GM12878 (cell line): Measurements from ENCODE around the gene TMEM82. TPM values are rescaled to one million over a fixed set of nuclear protein-coding genes. Genes with fewer than 3 reads are reported as not detected.

Experiments
- ATAC-seq: fragments of 200-7000 bp; cut with Tn5 transposase; 3 replicates; pipeline ENCODE4 v1.9.1; 2020; ENCODE audit warnings: mild to moderate bottlenecking, moderate library complexity
- BruUV-seq: library from RNA; stranded (reverse); fragments of 400-500 nt; replicated peaks from 2 replicates; lab custom pipeline; 2021; lab: Mats Ljungman, UMichigan
- CTCF ChIA-PET: fragments of 300-600 bp; sonication (Branson Sonifier 250); formaldehyde crosslinking; extraction: SDS; loops from one replicate; lab custom pipeline; 2021; ENCODE audit warnings: inconsistent platforms; lab: Yijun Ruan, JAX
- POLR2A ChIA-PET: fragments of 350-600 bp; formaldehyde crosslinking; extraction: SDS; loops from one replicate; lab custom pipeline; 2021; ENCODE audit warnings: inconsistent platforms; lab: Charles Lee
- RAD21 ChIA-PET: fragments of 300-600 bp; sonication (Branson Sonifier 250); formaldehyde crosslinking; loops from one replicate; lab custom pipeline; 2023; ENCODE audit warnings: antibody characterized with exemption; ENCODE audit not compliant: unreplicated experiment; lab: Charles Lee
- SMC1A ChIA-PET: fragments of 300-600 bp; sonication (Branson Sonifier 250); formaldehyde crosslinking; loops from one replicate; lab custom pipeline; 2023; ENCODE audit not compliant: unreplicated experiment, uncharacterized antibody; lab: Charles Lee
- DNase-seq: peaks from one replicate; pipeline ENCODE4 v3.0.0-alpha.2; 2011; ENCODE audit warnings: low read depth, low spot score
- FAIRE-seq: peaks from 3 replicates; lab custom pipeline; 2011; peaks lifted over from hg19 to GRCh38; lab: Jason Lieb, UNC
- H2AFZ ChIP-seq: 2 replicates; pipeline ENCODE4 v1.6.0; 2011; ENCODE audit warnings: low read depth, low read length, control low read depth; ENCODE audit not compliant: control insufficient read depth
- H3K27ac ChIP-seq: 2 replicates; pipeline ENCODE4 v1.5.1; 2011; ENCODE audit warnings: control low read depth; ENCODE audit not compliant: control insufficient read depth, insufficient read depth
- H3K27me3 ChIP-seq, 2 experiments: replicated peaks in 1 of 2; 2 replicates each; pipeline versions ENCODE4 v1.6.0 to v1.6.1; 2011; ENCODE audit warnings: low read length in 1 of 2; ENCODE audit not compliant: control insufficient read depth in 2 of 2, insufficient read depth in 2 of 2
- H3K36me3 ChIP-seq, 2 experiments: 2 replicates each; pipeline ENCODE4 v1.5.1; 2011; ENCODE audit warnings: low read length in 1 of 2; ENCODE audit not compliant: control insufficient read depth in 2 of 2, insufficient read depth in 2 of 2
- H3K4me1 ChIP-seq: 2 replicates; pipeline ENCODE4 v1.6.1; 2011; ENCODE audit warnings: mild to moderate bottlenecking, low read length, moderate library complexity, mixed read lengths; ENCODE audit not compliant: control insufficient read depth, insufficient read depth
- H3K4me2 ChIP-seq: 2 replicates; pipeline ENCODE4 v1.6.0; 2011; ENCODE audit warnings: control low read depth; ENCODE audit not compliant: control insufficient read depth, insufficient read depth
- H3K4me3 ChIP-seq: fragments of 200-600 bp; sonication (generic); 2 replicates; pipeline ENCODE4 v1.5.1; 2016
- H3K79me2 ChIP-seq: 2 replicates; pipeline ENCODE4 v1.6.0; 2011; ENCODE audit warnings: low read length; ENCODE audit not compliant: control insufficient read depth, insufficient read depth
- H3K9ac ChIP-seq: 2 replicates; pipeline ENCODE4 v1.8.0; 2011; ENCODE audit warnings: low read length, control low read depth, mixed read lengths; ENCODE audit not compliant: control insufficient read depth, insufficient read depth
- H3K9me3 ChIP-seq: replicated peaks from 3 replicates; pipeline ENCODE4 v1.5.1; 2011; ENCODE audit warnings: mild to moderate bottlenecking, low read length; ENCODE audit not compliant: control insufficient read depth, insufficient read depth
- H4K20me1 ChIP-seq: 2 replicates; pipeline ENCODE4 v1.6.0; 2011; ENCODE audit not compliant: control insufficient read depth, insufficient read depth
- BRCA1 ChIP-seq: IDR thresholded peaks from 2 replicates; pipeline ENCODE4 v1.6.1; 2011; ENCODE audit warnings: low read depth, low read length, improper control_type of control experiment
- CUX1 ChIP-seq: IDR thresholded peaks from 2 replicates; pipeline ENCODE4 v1.6.1; 2012; ENCODE audit warnings: improper control_type of control experiment, low read depth, low read length; ENCODE audit not compliant: insufficient replicate concordance
- FOS ChIP-seq: IDR thresholded peaks from 3 replicates; pipeline ENCODE4 v1.6.1; 2011; ENCODE audit warnings: borderline replicate concordance; ENCODE audit not compliant: insufficient read length; ENCODE audit errors: extremely low read depth
- HDGF ChIP-seq: fragments of 450-650 bp; IDR thresholded peaks from 2 replicates; pipeline ENCODE4 v1.6.1; 2016; ENCODE audit warnings: antibody characterized with exemption
- NFYA ChIP-seq: IDR thresholded peaks from 2 replicates; pipeline ENCODE4 v1.6.1; 2011; ENCODE audit warnings: low read depth, mild to moderate bottlenecking, low read length, improper control_type of control experiment, borderline replicate concordance
- SMC3 ChIP-seq: IDR thresholded peaks from 2 replicates; pipeline ENCODE4 v1.6.1; 2011; ENCODE audit warnings: low read length, improper control_type of control experiment, borderline replicate concordance
- SRF ChIP-seq, 2 experiments: IDR thresholded peaks; 2 replicates each; pipeline ENCODE4 v1.6.1; 2011; ENCODE audit warnings: low read depth in 2 of 2, low read length in 2 of 2, mild to moderate bottlenecking in 1 of 2, moderate library complexity in 1 of 2
- YY1 ChIP-seq: IDR thresholded peaks from 2 replicates; pipeline ENCODE4 v1.6.1; 2011; ENCODE audit warnings: low read depth, mild to moderate bottlenecking, low read length
- WGBS: methylation state at CpG from one replicate; pipeline ENCODE4 v1.1.6; 2016; ENCODE audit warnings: low lambda C conversion rate; ENCODE audit not compliant: insufficient replicate concordance, insufficient coverage; ENCODE audit errors: missing lambda C conversion rate; 5-methylcytosine and 5-hydroxymethylcytosine counted together
- in situ Hi-C: fragments of 300-500 bp; cut with MboI; formaldehyde crosslinking; loops from 9 replicates; pipeline ENCODE4 v1.14.3; 2018; ENCODE audit warnings: mixed read lengths
- intact Hi-C: fragments of 100-400 bp; cut with micrococcal nuclease; formaldehyde crosslinking; loops from one replicate; pipeline ENCODE4 v1.14.2; 2022; ENCODE audit not compliant: unreplicated experiment
- polyA plus RNA-seq, 11 experiments: library from polyadenylated mRNA; depleted of rRNA in 4 of 11; unstranded in 6 of 11; stranded (reverse) in 5 of 11; fragments of >200 nt; fragmentation: Nextera tagmentation in 4 of 11; fragmentation: Illumina TruSeq in 1 of 11; extraction: Ambion mirVana in 4 of 11; extraction: Trizol in 1 of 11; gene quantifications; 1 replicate in 1 of 11; 2 replicates in 10 of 11; pipeline versions ENCODE4 v1.2.1 to v1.2.3, GENCODE V29; 2011 to 2016; ENCODE audit warnings: inconsistent platforms in 2 of 11, missing spikeins in 2 of 11, low read depth in 1 of 11
- total RNA-seq, 4 experiments: library from RNA; depleted of rRNA in 3 of 4; stranded (reverse); fragments of >200 nt in 3 of 4; fragmentation: Illumina TruSeq in 1 of 4; extraction: Trizol in 1 of 4; gene quantifications; 2 replicates each; pipeline versions ENCODE4 v1.2.1 to v1.2.3, GENCODE V29; 2013 to 2021
- TF ChIP-seq, protein P1 (sequence below): IDR thresholded peaks from 2 replicates; pipeline ENCODE4 v1.6.1; 2011; ENCODE audit warnings: mild to moderate bottlenecking, low read depth, low read length, moderate library complexity; ENCODE audit not compliant: insufficient replicate concordance
- TF ChIP-seq, protein P2 (sequence below): IDR thresholded peaks from 2 replicates; pipeline ENCODE4 v1.6.1; 2011; ENCODE audit warnings: low read depth, mild to moderate bottlenecking, low read length, moderate library complexity, borderline replicate concordance; ENCODE audit errors: extremely low read depth
- TF ChIP-seq, protein P3 (sequence below): fragments of 150-350 bp; IDR thresholded peaks from 2 replicates; pipeline ENCODE4 v1.6.1; 2016; ENCODE audit warnings: low read depth, low read length
- TF ChIP-seq, protein P4 (sequence below): fragments of 450-650 bp; IDR thresholded peaks from 2 replicates; pipeline ENCODE4 v1.6.1; 2014; ENCODE audit warnings: mild to moderate bottlenecking

Gene TMEM82
- total and polyA plus RNA-seq, 10 of the 15 experiments (the other 5 are each of a cell fraction or from before 2014, with no cell fraction given) = not detected

DNA sequence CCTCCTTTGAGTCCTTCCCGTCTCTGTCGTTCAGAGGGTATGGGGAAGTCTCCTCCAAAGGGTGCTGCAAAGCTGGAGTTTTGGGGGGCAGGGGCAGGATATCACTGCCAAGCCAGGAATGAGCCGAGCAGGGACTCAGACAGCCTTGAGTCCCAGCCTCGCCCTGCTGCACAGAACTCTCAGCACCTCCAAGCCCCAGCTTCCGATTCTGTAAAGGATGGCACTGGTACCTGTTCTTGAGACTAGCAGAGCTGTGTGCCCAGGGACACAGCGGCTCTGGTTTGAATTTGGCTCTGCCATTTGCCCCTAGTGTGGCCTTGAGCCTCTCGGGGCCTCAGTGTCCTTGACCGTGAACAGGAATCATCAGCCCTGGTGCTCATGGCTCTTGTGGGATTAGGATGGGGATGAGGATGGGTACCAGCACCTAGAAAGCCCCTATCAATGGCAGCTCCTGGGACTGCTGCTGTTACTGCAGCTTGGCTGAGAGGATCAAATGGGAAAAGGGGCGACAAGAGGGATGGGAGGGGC is 14.8 kb downstream of the TMEM82 start:
- no TSS peak for BruUV-seq
- H3K27me3 ChIP-seq = peaks cover 8 to 22% of the 10 kb centered on the region in 2 experiments; a peak in 3 of 4 replicates
- H3K36me3 ChIP-seq = no peaks in the 10 kb centered on the region
- no peak overlapping the region for H2AFZ ChIP-seq
- CTCF ChIA-PET = no interaction called here
- H3K9ac ChIP-seq = no peak overlapping the region
- RAD21 ChIA-PET = no interaction called here
- no peaks in the 10 kb centered on the region for H4K20me1 ChIP-seq
- 45% methylated on average over 9 of the region's 9 CpGs for WGBS
- no peak overlapping the region for H3K4me2 ChIP-seq
- H3K4me1 ChIP-seq = no peaks in the 10 kb centered on the region
- SMC1A ChIA-PET = no interaction called here
- in situ Hi-C loops (no loop called here), intact Hi-C loops (no loop called here)
- ATAC-seq (no peak), DNase-seq (no peak), FAIRE-seq (no peak)
- H3K9me3 ChIP-seq = no peaks in the 10 kb centered on the region
- POLR2A ChIA-PET = interaction anchor here (0.6 kb wide), 1 partner anchor 551 kb away, joined by 3 read pairs; no protein-coding TSS in a partner anchor
- no peaks in the 10 kb centered on the region for H3K79me2 ChIP-seq
- H3K27ac ChIP-seq = no peak overlapping the region
- H3K4me3 ChIP-seq = no peak overlapping the region
- TF ChIP-seq CUX1 (no peak), BRCA1 (no peak), SMC3 (no peak), FOS (no peak), NFYA (no peak), YY1 (no peak), HDGF (no peak), SRF (IDR thresholded peaks at IDR 0.05; ENCODE audit: low read depth in 2 of 2, low read length in 2 of 2) (no peak)
- TF ChIP-seq, protein P1, sequence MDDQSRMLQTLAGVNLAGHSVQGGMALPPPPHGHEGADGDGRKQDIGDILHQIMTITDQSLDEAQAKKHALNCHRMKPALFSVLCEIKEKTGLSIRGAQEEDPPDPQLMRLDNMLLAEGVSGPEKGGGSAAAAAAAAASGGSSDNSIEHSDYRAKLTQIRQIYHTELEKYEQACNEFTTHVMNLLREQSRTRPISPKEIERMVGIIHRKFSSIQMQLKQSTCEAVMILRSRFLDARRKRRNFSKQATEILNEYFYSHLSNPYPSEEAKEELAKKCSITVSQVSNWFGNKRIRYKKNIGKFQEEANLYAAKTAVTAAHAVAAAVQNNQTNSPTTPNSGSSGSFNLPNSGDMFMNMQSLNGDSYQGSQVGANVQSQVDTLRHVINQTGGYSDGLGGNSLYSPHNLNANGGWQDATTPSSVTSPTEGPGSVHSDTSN = no peak
- TF ChIP-seq, protein P2, sequence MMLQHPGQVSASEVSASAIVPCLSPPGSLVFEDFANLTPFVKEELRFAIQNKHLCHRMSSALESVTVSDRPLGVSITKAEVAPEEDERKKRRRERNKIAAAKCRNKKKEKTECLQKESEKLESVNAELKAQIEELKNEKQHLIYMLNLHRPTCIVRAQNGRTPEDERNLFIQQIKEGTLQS = no peak
- TF ChIP-seq, protein P3, sequence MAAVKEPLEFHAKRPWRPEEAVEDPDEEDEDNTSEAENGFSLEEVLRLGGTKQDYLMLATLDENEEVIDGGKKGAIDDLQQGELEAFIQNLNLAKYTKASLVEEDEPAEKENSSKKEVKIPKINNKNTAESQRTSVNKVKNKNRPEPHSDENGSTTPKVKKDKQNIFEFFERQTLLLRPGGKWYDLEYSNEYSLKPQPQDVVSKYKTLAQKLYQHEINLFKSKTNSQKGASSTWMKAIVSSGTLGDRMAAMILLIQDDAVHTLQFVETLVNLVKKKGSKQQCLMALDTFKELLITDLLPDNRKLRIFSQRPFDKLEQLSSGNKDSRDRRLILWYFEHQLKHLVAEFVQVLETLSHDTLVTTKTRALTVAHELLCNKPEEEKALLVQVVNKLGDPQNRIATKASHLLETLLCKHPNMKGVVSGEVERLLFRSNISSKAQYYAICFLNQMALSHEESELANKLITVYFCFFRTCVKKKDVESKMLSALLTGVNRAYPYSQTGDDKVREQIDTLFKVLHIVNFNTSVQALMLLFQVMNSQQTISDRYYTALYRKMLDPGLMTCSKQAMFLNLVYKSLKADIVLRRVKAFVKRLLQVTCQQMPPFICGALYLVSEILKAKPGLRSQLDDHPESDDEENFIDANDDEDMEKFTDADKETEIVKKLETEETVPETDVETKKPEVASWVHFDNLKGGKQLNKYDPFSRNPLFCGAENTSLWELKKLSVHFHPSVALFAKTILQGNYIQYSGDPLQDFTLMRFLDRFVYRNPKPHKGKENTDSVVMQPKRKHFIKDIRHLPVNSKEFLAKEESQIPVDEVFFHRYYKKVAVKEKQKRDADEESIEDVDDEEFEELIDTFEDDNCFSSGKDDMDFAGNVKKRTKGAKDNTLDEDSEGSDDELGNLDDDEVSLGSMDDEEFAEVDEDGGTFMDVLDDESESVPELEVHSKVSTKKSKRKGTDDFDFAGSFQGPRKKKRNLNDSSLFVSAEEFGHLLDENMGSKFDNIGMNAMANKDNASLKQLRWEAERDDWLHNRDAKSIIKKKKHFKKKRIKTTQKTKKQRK = no peak
- TF ChIP-seq, protein P4, sequence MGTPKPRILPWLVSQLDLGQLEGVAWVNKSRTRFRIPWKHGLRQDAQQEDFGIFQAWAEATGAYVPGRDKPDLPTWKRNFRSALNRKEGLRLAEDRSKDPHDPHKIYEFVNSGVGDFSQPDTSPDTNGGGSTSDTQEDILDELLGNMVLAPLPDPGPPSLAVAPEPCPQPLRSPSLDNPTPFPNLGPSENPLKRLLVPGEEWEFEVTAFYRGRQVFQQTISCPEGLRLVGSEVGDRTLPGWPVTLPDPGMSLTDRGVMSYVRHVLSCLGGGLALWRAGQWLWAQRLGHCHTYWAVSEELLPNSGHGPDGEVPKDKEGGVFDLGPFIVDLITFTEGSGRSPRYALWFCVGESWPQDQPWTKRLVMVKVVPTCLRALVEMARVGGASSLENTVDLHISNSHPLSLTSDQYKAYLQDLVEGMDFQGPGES = no peak
